HG03135 (cell line): ENCODE results near the gene CLDN5.

Source experiments
- ATAC-seq: cut with Tn5 transposase; IDR thresholded peaks from one replicate; pipeline ENCODE4 v1.9.1; 2021; ENCODE audit warnings: mild to moderate bottlenecking, moderate library complexity; ENCODE audit not compliant: unreplicated experiment

The CLDN5 gene

DNA sequence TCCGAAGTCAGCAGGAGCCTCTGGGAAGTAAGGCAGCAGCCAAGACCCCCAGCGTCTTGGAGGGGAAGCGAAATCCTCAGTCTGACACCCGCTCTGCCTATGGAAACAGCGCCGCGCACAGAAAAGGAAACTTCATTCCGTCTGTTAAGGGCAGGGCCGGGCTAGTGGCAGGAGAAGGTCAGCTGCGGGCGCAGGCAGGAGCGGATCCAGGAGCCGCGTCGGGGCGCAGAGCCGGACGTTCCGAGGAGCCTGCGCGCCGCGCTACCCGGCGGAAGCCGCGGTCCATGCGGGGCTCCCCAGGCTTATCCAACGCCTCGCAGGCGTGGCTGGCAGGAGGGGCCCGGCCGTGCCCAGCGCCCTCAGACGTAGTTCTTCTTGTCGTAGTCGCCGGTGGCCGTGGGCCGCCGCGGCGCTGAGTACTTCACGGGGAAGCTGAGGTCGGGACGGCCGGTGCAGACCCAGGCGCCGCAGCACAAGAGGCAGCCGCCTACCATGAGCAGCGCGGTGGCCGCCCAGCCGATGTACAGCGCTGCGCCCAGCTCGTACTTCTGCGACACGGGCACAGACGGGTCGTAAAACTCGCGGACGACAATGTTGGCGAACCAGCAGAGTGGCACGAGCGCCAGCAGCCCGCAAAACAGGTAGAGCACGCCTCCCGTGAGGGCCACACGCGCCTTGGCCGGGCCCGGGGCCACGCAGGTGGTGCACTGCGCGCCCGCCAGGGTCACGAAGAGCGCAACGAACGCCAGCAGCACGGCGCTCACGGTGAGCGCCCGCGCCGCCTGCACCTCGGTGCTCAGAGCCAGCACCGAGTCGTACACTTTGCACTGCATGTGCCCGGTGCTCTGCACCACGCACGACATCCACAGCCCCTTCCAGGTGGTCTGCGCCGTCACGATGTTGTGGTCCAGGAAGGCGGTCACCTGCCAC, 705 bp downstream of the CLDN5 start:
- no peak for ATAC-seq

DNA sequence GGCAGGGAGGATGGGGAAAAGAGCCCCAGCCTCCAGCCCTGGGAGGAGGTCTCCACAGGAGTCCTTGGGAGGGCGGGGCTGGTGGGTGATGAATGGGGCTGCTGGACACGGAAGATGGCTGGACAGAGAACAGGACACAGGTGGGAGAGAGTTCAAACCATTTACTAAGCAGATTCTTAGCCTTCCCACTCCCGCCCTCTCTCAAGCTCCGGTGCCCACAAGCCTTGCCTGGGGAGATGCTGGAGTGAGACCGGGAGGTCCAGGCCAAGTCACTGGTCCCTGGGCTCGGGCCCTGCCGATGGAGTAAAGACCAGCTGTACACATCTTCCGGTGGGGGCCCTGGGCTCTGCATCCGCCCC, 1.4 kb downstream of the CLDN5 start:
- no peak for ATAC-seq

DNA sequence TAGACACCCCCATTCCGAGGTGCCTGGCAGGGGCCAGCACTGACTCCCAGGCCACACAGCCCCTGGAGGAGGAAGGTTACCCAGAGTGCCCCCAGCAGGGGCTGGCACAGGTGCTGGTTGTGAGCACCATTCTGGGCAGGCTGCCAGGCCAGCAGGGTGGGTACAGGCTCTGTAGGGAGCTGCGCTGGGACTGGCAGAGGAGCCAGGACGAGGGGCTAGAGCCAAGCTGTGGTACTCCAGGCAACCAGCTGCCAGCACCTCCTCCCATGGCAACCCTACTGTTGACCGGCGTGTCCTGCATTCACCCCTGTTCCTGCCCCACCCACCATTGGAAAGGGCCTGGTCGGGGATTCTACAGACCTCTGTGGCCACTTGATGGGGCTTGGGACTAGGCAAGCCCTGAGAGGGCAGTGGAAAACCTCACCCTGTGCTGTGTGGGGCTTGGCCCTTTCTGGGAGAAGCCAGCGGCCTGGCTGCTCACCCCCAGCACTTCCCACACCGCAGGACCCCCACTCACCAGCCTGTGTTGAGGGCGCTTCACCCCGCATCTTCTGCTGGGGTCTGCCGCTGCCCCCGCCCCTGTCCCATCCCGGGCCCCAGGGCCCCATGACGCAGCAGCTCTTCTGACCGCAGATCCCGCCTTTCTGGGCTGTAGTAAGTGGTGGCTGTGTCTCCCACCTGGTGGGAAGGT, 1.9 kb downstream of the CLDN5 start:
- ATAC-seq = no peak

DNA sequence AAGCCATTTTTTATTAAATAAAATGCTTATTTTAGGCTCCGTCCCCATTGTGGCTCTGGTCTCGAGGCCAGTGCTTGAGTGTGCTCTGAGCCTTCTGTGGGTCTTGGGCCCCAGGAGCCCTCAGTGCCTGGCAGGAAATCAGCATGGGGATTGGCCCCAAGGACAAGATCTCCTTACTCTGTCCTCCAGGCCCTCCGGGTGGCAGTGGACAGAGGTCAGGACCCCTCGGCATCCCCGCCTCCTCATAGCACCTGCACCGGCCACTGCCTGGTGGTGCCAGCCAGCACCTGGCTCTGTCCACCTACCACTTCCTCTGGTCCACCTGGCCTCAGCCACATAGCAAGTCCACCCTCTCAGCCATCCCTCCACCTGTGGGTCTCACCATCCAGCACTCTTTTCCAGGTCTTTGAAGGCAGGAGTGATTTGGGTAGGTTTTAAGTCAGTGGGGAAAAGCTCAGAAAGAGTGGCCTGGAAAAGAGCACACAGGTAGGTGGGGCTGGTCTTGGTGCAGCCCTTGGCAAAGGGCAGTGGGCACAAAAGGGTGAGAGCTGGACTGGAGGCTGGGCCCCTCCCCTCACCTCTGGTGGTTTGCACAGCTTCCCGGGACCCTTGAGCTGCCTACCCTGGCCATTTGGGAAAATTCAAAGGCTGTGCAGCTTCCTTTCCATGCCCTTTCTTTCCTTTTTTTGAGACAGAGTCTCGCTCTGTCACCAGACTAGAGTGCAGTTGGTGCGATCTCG, 3.5 kb downstream of the CLDN5 start:
- no peak for ATAC-seq

DNA sequence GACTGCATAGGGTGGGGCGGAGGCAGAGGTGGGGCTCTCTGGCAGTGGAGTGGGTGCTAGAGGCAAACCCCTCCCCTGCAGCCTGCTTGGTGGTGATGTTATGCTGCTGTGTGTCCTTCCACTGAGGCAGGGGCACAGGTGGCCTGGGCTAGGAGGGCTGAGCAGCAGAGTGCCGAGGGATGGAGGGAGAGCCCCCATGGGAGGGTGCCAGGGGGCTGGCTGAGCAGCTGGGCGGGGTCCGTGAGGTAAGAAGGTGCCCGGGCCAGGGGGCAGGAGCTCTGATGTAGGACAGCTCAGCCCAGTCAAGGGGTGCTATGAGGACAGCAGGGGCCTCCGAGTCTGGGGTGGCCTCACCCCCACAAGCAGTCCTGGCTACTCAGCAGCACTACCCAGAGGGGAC, 4.2 kb downstream of the CLDN5 start:
- no peak for ATAC-seq

DNA sequence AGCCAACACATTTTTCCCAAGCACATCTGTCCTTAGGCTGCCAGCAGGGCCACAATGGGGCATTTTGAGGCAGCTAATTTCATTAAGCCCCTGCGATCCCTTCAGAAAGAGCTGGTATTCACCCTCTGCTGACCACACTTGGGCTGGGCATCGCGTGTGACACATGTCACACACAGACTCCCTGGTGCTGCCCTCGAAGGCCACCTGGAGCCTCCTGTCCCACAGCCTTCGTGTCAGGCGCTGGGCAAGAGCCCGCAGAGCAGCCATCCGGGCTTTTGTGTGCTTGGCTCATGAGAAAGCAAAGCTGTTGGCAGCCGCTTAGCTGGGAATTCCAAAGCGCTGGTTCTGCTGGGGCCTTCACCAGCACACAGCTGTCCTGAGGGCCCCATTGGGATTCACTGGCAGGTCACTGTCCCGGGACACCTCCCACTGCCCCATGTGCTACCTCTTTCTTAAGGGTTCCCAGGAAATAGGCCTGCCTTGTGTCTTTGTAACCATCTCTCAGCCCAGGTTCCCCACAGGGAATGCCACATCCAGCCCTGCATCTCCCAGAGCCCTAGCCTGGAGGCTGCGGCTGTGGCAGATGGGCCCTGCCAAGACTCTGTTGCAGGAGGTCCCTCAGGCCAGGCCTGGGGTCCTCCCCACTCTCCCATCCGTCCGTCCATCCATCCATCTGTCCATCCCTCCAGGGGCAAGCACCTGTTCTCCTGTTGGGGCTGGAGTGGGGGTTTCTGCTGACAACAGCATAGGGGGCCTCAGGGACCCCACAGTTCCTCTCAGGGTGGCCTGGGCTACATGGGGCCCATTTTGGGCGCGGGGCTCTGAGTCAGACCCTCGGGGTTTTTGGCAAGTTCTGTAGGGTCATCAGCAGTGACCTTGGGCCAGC, 4.9 kb downstream of the CLDN5 start:
- ATAC-seq = no peak

DNA sequence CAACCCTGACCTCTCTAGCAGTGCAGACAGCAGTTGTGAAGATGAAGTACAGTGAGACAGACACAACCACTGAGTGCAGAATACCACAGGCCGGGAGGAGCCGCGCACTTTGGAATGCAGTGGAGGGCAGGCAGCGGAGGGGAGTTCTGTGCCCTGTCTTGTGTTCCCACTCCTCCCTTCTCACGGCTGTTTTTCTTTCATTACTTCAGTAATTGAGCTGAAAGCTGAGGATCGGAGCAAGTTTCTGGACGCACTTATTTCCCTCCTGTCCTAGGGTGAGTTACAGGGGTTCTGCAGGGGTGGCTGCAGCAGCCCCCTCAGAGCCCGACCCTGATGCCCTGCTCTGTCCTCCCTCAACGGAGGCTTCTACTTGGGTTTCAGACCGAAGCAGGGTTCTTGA, 5.6 kb downstream of the CLDN5 start:
- no peak for ATAC-seq

DNA sequence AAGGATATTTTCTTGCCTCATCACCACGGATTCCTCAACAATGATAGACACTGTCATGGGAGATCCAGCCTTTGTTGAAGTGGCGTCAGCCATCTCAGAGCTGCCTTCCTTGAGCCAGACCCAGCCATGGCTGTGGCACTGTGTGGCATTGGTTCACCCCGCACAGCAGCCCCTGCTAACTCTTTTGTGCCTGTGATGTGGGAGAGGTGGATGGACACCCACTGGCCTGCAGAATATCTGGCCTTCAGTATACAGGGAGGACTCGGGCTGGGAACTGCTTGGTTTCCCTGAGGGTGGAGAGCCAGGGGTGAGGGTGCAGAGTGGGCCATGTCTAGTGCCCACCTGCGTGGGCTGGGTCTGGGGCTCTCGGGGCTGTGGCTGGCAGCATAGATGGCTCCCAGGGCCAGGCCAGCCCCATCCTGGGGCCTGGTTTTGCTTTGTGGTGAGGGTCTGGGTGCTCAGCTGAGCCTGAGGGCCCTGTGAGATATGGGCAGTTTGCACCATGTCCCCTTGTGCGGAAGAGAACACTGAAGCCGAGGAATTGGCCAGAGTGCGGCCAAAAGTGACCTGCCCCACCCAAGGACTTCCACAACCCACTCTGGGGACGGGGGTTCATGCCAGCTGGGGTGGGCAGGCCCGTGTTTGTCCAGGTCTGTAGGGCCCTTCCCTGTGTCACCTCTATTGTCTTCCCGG, 6.1 kb downstream of the CLDN5 start:
- ATAC-seq = no peak

DNA sequence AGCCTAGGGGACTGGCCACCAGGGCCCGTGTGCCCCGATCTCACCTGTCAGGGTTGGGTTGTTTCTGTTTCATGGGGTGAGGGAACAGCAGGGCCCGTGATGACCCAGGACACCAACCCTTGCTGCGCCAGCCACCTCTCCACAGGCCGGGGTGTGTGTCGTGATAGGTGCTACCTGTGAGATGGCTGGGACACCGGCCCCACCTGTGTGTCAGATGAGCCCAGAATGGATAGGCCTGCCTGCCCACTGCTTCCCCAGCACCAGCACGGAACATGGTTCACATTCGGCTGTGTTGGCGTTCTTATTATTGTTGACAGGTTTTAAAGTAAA, 7.1 kb downstream of the CLDN5 start:
- ATAC-seq = no peak

DNA sequence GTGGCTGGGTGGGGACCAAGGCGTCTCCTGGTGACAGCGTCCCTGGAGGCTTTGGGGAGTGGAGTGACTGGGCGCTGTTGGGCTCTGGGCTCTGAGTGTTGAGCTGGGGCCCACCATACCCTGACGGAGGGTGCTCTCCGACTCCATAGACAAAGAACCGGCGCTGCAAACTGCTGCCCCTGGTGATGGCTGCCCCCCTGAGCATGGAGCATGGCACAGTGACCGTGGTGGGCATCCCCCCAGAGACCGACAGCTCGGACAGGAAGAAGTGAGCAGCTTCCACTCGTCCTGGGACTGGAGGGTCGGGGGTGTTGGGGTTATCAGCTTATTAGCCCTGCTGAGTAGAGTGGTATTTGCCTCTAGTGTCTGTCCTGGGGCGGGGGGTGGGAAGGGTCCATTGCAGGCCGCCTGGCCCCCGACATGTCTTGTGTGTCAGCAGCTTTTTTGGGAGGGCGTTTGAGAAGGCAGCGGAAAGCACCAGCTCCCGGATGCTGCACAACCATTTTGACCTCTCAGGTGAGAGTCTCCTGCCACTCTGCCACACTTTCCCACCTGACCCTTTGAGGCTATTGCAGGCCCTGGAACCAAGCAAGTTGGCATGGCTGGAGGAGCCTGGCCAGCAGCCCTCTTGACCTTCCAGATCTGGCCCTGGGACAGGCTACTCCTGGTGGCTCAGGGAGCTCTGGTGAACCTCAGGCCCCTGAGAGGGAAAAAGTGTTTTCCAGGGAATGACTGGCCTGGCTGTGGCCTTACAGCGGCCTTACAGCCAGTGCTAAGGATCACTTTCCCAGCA, 7.6 kb downstream of the CLDN5 start:
- ATAC-seq = no peak

DNA sequence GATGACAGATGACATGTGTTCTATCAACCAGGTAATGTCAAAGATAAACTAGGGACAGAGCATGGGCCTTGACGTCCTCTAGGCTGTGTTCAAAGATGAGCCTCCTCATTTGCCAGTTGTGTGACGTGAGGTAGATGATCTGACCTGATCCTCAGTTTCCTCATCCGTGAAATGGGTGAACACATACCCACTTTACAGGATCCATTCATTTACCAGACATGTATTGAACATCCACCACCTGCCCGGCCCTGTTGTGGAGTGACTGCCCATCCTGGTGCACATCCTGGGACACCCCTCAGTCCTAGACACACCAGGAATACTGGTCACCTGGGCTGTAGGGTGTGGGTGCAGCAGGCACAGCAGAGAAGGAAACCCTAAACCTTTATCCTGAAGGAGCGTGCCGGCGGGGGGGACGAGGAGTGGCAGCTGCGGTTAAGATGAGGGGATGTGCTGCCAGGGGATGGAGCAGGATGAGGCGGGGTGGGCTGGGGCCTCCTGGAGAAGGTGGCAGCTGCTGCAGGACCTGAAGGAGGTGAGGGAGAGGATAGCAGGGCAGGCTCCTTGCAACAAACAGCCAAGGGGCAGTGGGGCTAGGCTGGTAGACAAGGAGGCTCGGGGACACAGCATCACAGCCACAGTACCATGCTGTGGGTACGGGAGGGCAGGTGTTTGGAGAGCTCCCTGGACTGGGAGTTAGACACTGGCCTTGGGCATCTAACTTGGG, 8.4 kb downstream of the CLDN5 start:
- no peak for ATAC-seq

DNA sequence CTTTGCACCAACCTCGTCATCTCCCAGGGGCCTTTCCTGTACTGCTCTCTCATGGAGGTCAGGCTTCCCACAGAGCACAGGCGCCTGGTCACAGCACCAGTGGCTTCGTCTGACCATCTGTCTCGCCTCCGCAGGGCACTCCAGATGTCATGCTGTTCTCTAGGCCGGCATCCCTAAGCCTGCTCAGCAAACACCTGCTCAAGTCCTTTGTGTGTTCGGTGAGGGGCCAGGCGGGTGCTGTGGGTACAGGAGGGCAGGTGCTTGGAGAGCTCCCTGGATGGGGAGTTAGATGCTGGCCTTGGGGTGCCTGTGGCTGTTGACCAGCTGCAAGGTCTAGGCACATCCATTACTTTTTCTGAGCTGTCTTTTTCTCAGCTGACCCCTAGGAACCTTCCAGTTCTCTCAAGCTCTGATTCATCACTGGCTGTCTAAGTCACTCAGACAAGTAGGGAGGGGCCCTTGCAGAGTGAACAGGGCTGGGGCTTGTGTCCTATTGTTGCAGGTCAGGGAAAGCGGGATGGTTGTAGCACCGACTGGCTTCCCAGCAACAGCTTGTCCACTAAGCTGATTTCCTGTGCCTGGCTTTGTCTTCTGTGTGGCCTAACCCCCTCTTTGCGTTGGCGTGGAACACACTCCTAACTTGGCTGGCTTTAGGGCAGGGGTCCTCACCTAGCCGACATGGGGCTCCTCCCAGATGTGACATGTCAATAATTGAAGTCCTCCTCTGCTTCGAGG, 9.2 kb downstream of the CLDN5 start:
- no peak for ATAC-seq

DNA sequence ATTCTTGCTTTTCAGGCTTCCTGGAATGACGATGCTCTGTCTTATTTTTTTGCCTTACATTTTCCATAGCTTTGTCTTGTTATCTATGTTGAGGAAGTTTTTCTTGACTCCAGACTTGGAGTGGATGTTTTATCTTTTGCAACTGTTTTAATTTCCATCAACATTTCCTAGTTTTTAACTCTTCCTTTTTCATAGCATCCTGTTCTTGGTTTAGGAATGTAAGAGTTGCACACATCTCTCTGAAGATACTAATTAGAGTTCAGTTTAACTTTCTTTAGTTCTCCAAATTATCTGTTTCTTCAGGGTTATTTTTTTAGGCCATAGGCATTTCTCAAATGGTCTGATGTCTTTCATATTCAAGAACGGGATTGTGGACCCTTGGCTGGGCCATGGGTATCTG, 10.4 kb downstream of the CLDN5 start:
- ATAC-seq = no peak

DNA sequence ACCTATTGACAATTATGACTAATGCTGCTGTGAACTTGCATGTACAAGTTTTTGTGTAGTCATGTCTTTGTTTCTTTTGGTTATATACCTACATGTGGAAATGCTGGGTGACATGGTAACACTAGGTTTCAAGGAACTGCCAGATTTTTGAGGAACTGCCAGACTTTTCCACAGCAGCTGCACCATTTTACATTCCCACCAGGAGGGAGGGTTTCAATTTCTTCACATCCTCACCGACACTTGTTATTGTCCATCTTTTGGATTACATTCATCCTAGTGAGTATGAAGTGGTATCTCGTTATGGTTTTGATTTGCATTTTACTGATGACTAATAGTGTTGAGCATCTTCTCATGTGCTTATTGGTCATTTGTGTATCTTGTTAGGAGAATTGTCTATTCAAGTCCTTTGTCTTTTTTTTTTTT, 13.3 kb downstream of the CLDN5 start:
- ATAC-seq = no peak

DNA sequence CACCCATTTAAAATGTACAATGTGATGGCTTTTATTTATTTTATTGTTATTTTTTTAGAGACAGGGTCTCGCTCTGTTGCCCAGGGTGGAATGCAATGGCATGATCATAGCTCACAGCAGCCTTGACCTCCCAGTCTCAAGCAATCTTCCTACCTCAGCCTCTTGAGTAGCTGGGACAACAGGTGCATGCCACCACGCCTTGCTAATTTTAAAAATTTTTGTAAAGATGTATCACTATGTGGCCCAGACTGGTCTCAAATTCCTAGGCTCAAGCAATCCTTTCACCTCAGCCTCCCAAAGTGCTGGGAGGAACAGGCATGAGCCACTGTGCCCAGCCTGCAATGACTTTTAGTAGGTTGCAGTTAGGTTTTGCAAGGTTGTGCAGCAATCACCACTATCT, 14.3 kb downstream of the CLDN5 start:
- ATAC-seq = no peak

DNA sequence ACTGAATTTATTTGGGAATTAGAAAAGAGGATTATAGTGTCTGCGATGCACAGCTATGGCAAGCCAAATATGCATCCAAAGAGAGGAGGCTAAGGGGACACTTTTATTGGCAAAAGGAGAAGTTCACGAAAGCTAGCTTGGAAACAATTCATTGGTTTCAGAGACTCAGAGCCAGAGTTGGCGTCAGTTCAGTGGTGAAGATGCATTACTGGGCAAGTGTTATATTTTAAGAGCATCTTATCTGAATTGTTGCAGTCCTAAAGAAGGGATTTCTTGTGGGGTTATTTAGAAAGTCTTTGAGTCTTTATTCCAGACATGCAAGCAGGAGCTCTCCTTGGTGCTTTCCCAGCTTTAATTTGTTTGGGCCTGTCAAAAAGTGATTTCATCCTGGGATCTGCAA, 15.0 kb downstream of the CLDN5 start:
- ATAC-seq = no peak

DNA sequence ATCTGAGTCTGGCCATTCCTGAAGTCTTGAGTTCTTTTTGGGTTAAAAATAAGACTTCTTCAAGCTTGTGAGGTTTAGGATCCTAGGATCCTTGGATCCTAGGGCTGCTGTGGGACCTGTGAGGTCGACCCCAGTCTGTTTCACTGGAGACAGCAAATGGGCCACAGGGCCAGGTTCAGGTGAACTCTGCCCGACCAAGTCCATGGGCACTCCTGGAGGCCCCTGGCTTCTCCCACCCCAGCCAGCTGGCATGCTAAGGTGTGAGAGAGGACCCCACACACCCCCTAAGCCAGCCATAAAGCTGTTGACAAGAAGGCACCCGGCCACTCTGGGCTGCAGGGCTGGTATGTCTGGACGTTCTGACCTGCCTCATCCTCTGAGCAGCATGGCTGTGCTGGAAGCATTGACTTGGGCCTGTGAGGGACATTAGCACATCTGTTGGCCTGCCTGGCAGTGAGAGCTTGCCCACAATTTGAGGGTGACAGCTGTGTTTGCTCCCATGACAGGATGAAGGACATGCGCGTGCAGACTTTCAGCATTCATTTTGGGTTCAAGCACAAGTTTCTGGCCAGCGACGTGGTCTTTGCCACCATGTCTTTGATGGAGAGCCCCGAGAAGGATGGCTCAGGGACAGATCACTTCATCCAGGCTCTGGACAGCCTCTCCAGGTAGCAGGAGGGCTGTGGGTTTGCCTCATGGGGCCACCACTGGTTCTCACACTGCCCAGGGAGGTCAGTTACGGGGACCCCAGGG, 16.0 kb downstream of the CLDN5 start:
- no peak for ATAC-seq

DNA sequence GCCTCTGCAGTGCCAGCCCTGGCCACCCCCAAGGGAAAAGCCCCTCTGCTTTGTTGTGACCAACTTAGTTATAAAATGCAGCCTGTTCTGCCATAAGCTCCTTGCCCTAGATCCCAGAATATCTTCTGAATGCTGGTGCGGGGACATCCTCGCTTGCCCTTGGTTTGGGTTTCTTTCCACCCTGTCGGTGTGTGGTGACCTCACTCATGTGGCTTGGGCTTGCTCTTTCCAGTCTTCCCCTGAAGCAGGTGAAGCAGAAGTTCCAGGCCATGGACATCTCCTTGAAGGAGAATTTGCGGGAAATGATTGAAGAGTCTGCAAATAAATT, 16.7 kb downstream of the CLDN5 start:
- ATAC-seq = no peak
